H9 (cell line): ENCODE results near the gene CCDC30. TPM values are rescaled to one million over a fixed set of nuclear protein-coding genes. Genes with fewer than 3 reads are reported as not detected.

Experiments used
- DNase-seq: peaks from one replicate; pipeline ENCODE4 v3.0.0-alpha.2; 2017
- H2AFZ ChIP-seq: one replicate; pipeline ENCODE4 v1.6.1; 2013; ENCODE audit warnings: mild to moderate bottlenecking, low read length, control low read depth, moderate library complexity
- H2AK5ac ChIP-seq: 2 replicates; pipeline ENCODE4 v1.6.1; 2013; ENCODE audit warnings: low read length, control low read depth, mixed read lengths; ENCODE audit not compliant: insufficient read length
- H2BK120ac ChIP-seq: one replicate; pipeline ENCODE4 v1.6.1; 2013; ENCODE audit warnings: low read depth, mild to moderate bottlenecking, low read length, control low read depth, inconsistent platforms; ENCODE audit not compliant: poor library complexity, severe bottlenecking
- H2BK12ac ChIP-seq: 2 replicates; pipeline ENCODE4 v1.6.1; 2013; ENCODE audit warnings: low read length, control low read depth, mixed read lengths, low read depth; ENCODE audit not compliant: insufficient read length
- H2BK15ac ChIP-seq: 2 replicates; pipeline ENCODE4 v1.6.1; 2013; ENCODE audit warnings: low read depth, low read length, control low read depth
- H2BK20ac ChIP-seq: one replicate; pipeline ENCODE4 v1.6.1; 2013; ENCODE audit warnings: low read depth, mild to moderate bottlenecking, low read length, control low read depth, inconsistent platforms; ENCODE audit not compliant: poor library complexity, severe bottlenecking
- H2BK5ac ChIP-seq: 2 replicates; pipeline ENCODE4 v1.6.1; 2013; ENCODE audit warnings: low read length, control low read depth, mixed read lengths; ENCODE audit not compliant: insufficient read length
- H3K14ac ChIP-seq: 2 replicates; pipeline ENCODE4 v1.6.1; 2013; ENCODE audit warnings: low read length, control low read depth; ENCODE audit not compliant: insufficient read depth
- H3K18ac ChIP-seq: 2 replicates; pipeline ENCODE4 v1.6.1; 2013; ENCODE audit warnings: low read depth, mild to moderate bottlenecking, mixed read lengths, low read length, control low read depth; ENCODE audit not compliant: insufficient read length
- H3K23ac ChIP-seq: 2 replicates; pipeline ENCODE4 v1.6.1; 2013; ENCODE audit warnings: low read length, control low read depth, mixed read lengths, low read depth; ENCODE audit not compliant: insufficient read length
- H3K23me2 ChIP-seq: 2 replicates; pipeline ENCODE4 v1.6.1; 2013; ENCODE audit warnings: low read depth, mild to moderate bottlenecking, mixed read lengths, low read length, control low read depth; ENCODE audit not compliant: insufficient read length, poor library complexity, severe bottlenecking
- H3K27ac ChIP-seq: 2 replicates; pipeline ENCODE4 v1.5.1; 2013; ENCODE audit warnings: low read length, control low read depth, mixed read lengths, low read depth; ENCODE audit not compliant: insufficient read length
- H3K27me3 ChIP-seq: 2 replicates; pipeline ENCODE4 v1.6.1; 2013; ENCODE audit warnings: low read length, control low read depth, inconsistent platforms; ENCODE audit not compliant: insufficient read depth
- H3K4ac ChIP-seq: 2 replicates; pipeline ENCODE4 v1.6.1; 2013; ENCODE audit warnings: low read depth, mild to moderate bottlenecking, control low read depth, inconsistent platforms, low read length, moderate library complexity
- H3K4me1 ChIP-seq: 2 replicates; pipeline ENCODE4 v1.6.1; 2013; ENCODE audit warnings: low read length, control low read depth, inconsistent platforms; ENCODE audit not compliant: insufficient read depth
- H3K4me2 ChIP-seq: 2 replicates; pipeline ENCODE4 v1.6.1; 2013; ENCODE audit warnings: low read length, control low read depth, mixed read lengths; ENCODE audit not compliant: insufficient read length, insufficient read depth
- H3K56ac ChIP-seq: 2 replicates; pipeline ENCODE4 v1.6.1; 2013; ENCODE audit warnings: low read depth, mild to moderate bottlenecking, mixed read lengths, low read length, control low read depth; ENCODE audit not compliant: insufficient read length
- H3K79me1 ChIP-seq: 2 replicates; pipeline ENCODE4 v1.6.1; 2013; ENCODE audit warnings: low read depth, mild to moderate bottlenecking, moderate library complexity, low read length, control low read depth, inconsistent platforms; ENCODE audit not compliant: insufficient read depth, poor library complexity, severe bottlenecking
- H3K79me2 ChIP-seq: 2 replicates; pipeline ENCODE4 v1.6.1; 2013; ENCODE audit warnings: low read length, control low read depth, inconsistent platforms; ENCODE audit not compliant: insufficient read depth
- H3K9ac ChIP-seq: 2 replicates; pipeline ENCODE4 v1.6.1; 2013; ENCODE audit warnings: low read length, control low read depth, mixed read lengths; ENCODE audit not compliant: insufficient read length; ENCODE audit errors: extremely low read depth
- H3K9me3 ChIP-seq: one replicate; pipeline ENCODE4 v1.6.1; 2013; ENCODE audit warnings: low read depth, low read length, inconsistent platforms; ENCODE audit not compliant: control insufficient read depth
- H3T11ph ChIP-seq: one replicate; pipeline ENCODE4 v1.6.1; 2013; ENCODE audit warnings: mild to moderate bottlenecking, low read length, control low read depth, inconsistent platforms
- H4K20me1 ChIP-seq: one replicate; pipeline ENCODE4 v1.6.1; 2013; ENCODE audit not compliant: control insufficient read depth, insufficient read length, insufficient read depth
- H4K5ac ChIP-seq: 2 replicates; pipeline ENCODE4 v1.6.1; 2013; ENCODE audit warnings: low read depth, mild to moderate bottlenecking, mixed read lengths, low read length, control low read depth; ENCODE audit not compliant: insufficient read length
- H4K8ac ChIP-seq: replicated peaks from 2 replicates; pipeline ENCODE4 v1.6.1; 2013; ENCODE audit warnings: low read length, control low read depth, mixed read lengths, low read depth; ENCODE audit not compliant: insufficient read length
- H4K91ac ChIP-seq: 2 replicates; pipeline ENCODE4 v1.6.1; 2013; ENCODE audit warnings: low read depth, mild to moderate bottlenecking, moderate library complexity, mixed read lengths, low read length, control low read depth; ENCODE audit not compliant: insufficient read length
- H3K27ac Mint-ChIP-seq, 3 experiments: 2 replicates in 2 of 3; 3 replicates in 1 of 3; pipeline ENCODE4 v1.8.0; 2020 to 2021; ENCODE audit warnings: mixed read lengths in 3 of 3, mild to moderate bottlenecking in 1 of 3, moderate library complexity in 1 of 3
- H3K27me3 Mint-ChIP-seq: 2 replicates; pipeline ENCODE4 v1.8.0; 2021; ENCODE audit warnings: low read depth, mild to moderate bottlenecking, moderate library complexity, mixed read lengths
- H3K36me3 Mint-ChIP-seq, 3 experiments: 2 replicates in 2 of 3; 3 replicates in 1 of 3; pipeline ENCODE4 v1.8.0; 2020 to 2021; ENCODE audit warnings: low read depth in 3 of 3, mixed read lengths in 3 of 3; ENCODE audit not compliant: insufficient read depth in 1 of 3
- H3K4me1 Mint-ChIP-seq, 2 experiments: 2 replicates each; pipeline ENCODE4 v1.8.0; 2020; ENCODE audit warnings: mixed read lengths in 2 of 2
- H3K4me3 Mint-ChIP-seq, 2 experiments: 2 replicates in 1 of 2; 3 replicates in 1 of 2; pipeline ENCODE4 v1.8.0; 2020 to 2021; ENCODE audit warnings: mild to moderate bottlenecking in 2 of 2, mixed read lengths in 2 of 2, moderate library complexity in 1 of 2
- H3K9me3 Mint-ChIP-seq, 2 experiments: 2 replicates in 1 of 2; 3 replicates in 1 of 2; pipeline ENCODE4 v1.8.0; 2020; ENCODE audit warnings: mild to moderate bottlenecking in 2 of 2, mixed read lengths in 2 of 2, moderate library complexity in 1 of 2
- CTCF ChIP-seq: fragments of 200-600 bp; sonication (generic); conservative IDR thresholded peaks from 3 replicates; pipeline ENCODE4 v1.8.0; 2021; ENCODE audit warnings: antibody characterized with exemption, mild to moderate bottlenecking
- WGBS: extraction: QIAGEN DNeasy Blood & Tissue Kit; methylation state at CpG from one replicate; pipeline ENCODE4 v1.1.7; 2013; ENCODE audit warnings: missing lambda C conversion rate, low lambda C conversion rate, mixed read lengths; ENCODE audit not compliant: insufficient read length; ENCODE audit errors: extremely low coverage; 5-methylcytosine and 5-hydroxymethylcytosine counted together
- total RNA-seq: library from RNA; stranded (reverse); gene quantifications from 2 replicates; pipeline ENCODE4 v1.2.1, GENCODE V29; 2021

Gene CCDC30
- total RNA-seq, 1 experiment from 2014 or later: 1.8 TPM

DNA sequence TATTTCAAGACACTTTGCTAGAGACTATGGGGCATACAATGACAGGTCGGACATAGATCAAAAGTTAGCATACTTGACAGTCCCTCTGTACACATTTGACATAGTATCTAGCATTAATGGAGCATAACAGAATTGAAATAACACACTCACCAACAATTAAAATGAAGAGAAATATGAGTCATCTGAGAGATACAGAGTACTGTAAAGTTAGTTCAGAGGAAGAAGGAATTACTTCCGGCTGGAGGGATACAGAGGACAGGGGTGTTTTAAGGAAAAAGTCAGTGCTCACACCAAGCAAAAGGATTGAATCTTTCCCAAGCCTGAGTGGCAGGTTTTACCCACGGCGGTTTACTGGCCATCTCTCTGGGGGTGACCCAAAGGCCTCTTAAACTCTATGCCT, 9.7 kb upstream of the CCDC30 start:
- Histone ChIP-seq H3K4ac (no peak overlapping the region), H2BK12ac (no peak overlapping the region), H4K8ac (no peak overlapping the region), H2BK5ac (no peak overlapping the region), H3K4me1 (no peaks in the 10 kb centered on the region), H3K56ac (no peak overlapping the region), H4K20me1 (no peaks in the 10 kb centered on the region), H3K27me3 (no peaks in the 10 kb centered on the region), H3T11ph (no peak overlapping the region), H3K4me2 (no peak overlapping the region), H4K91ac (no peak overlapping the region), H3K23me2 (peaks cover 4% of the 10 kb centered on the region), H2BK20ac (no peak overlapping the region), H2AK5ac (no peak overlapping the region), H3K18ac (no peak overlapping the region), H3K79me1 (no peaks in the 10 kb centered on the region), H3K9ac (no peak overlapping the region), H2AFZ (no peak overlapping the region), H3K23ac (no peak overlapping the region), H2BK120ac (no peak overlapping the region), H2BK15ac (no peak overlapping the region), H4K5ac (no peak overlapping the region), H3K14ac (no peak overlapping the region), H3K9me3 (no peaks in the 10 kb centered on the region), H3K27ac (no peak overlapping the region), H3K79me2 (no peaks in the 10 kb centered on the region)
- no peak for DNase-seq
- no peaks in the 10 kb centered on the region for H3K9me3 Mint-ChIP-seq
- no peak overlapping the region for H3K27ac Mint-ChIP-seq
- no peak overlapping the region for H3K4me3 Mint-ChIP-seq
- WGBS: no CpG with 5 or more reads among the region's 4 CpGs
- no peak for TF ChIP-seq CTCF
- H3K36me3 Mint-ChIP-seq: peaks cover 4 to 11% (median 8%) of the 10 kb centered on the region in 3 experiments; a peak in 6 of 7 replicates
- peaks cover 17 to 23% of the 10 kb centered on the region in 2 experiments for H3K4me1 Mint-ChIP-seq
- peaks cover 2% of the 10 kb centered on the region; the same call in 1 of the 2 replicates for H3K27me3 Mint-ChIP-seq
